Gastrocnemius medialis (tissue), 4 donors: ENCODE measurements around the gene NAGA.

ENCODE experiments used
- CTCF ChIP-seq, 5 experiments: fragments of 450-650 bp in 3 of 5; fragments of 200-600 bp in 2 of 5; sonication (generic) in 2 of 5; IDR thresholded peaks in 4 of 5; conservative IDR thresholded peaks in 1 of 5; 1 replicate in 4 of 5; 2 replicates in 1 of 5; pipeline ENCODE4 v1.5.1; 2016 to 2019; ENCODE audit warnings: antibody characterized with exemption in 5 of 5, mild to moderate bottlenecking in 3 of 5, moderate library complexity in 3 of 5
- POLR2A ChIP-seq, 2 donors: fragments of 450-650 bp; IDR thresholded peaks; one replicate each; pipeline ENCODE4 v1.6.1; 2017; ENCODE audit warnings: antibody characterized with exemption in 2 of 2, mild to moderate bottlenecking in 2 of 2, moderate library complexity in 2 of 2

- TF ChIP-seq CTCF (IDR thresholded peaks at IDR 0.05 in 4 of 5, conservative IDR thresholded peaks at IDR 0.05 in 1 of 5), result no peak
- no peak for TF ChIP-seq POLR2A (IDR thresholded peaks at IDR 0.05)
Measured at GRCh38 chr22:42052765-42053164, 17.8 kb downstream of the NAGA start.
